NOMO-1 treated with dmso at 0.1 percent for 144 hours (cell line): ENCODE measurements around the gene LSM2.

Experiments
- DNase-seq: peaks from one replicate; lab custom pipeline; 2025; ENCODE audit not compliant: unreplicated experiment; lab: John Stamatoyannopoulos, UW

LSM2 gene

GRCh38 chr6:31752739-31753319 is 53.9 kb downstream of the LSM2 start:
- DNase-seq = no peak

GRCh38 chr6:31750411-31751022 is 56.2 kb downstream of the LSM2 start:
- DNase-seq = no peak

- no peak for DNase-seq
Measured at GRCh38 chr6:31749301-31750036, 57.3 kb downstream of the LSM2 start.
